Activated gamma-delta T cell treated with anti-CD3 and anti-CD28 coated beads, Interleukin-2, amount 50 U/mL, for 16 hours (primary cell): Measurements from ENCODE around the gene POLN.

Source experiments
- DNase-seq: peaks from one replicate; pipeline ENCODE4 v3.0.0-alpha.2; 2020; ENCODE audit warnings: low read depth

The POLN gene

GRCh38 chr4:2241410-2242353 lies at the start of gene POLN, which contains the start of gene HAUS3:
Gene POLN, minus strand, starts transcription at chr4:2242121. Its CDS starts 12,890 bp downstream, at chr4:2229231.
Gene HAUS3, minus strand, starts transcription at chr4:2242121. Its CDS starts 1,175 bp downstream, at chr4:2240946.
- peak; percentile 98 for DNase-seq

GRCh38 chr4:2290974-2291704 lies 49.2 kb upstream of the POLN start:
- DNase-seq, result peak; percentile 67

GRCh38 chr4:2290488-2290887 lies 48.6 kb upstream of the POLN start:
- DNase-seq, result no peak

GRCh38 chr4:2289955-2290333 lies 48.0 kb upstream of the POLN start:
- DNase-seq, result no peak

GRCh38 chr4:2289311-2289954 lies 47.5 kb upstream of the POLN start:
- DNase-seq, result no peak

- no peak for DNase-seq
Observed at GRCh38 chr4:2288051-2288541, 46.2 kb upstream of the POLN start.

GRCh38 chr4:2287594-2287915 lies 45.6 kb upstream of the POLN start:
- DNase-seq, result no peak

- DNase-seq, result no peak
Observed at GRCh38 chr4:2286904-2287593, 45.1 kb upstream of the POLN start.

GRCh38 chr4:2285613-2286381 lies 43.9 kb upstream of the POLN start:
- no peak for DNase-seq

- DNase-seq, result no peak
Observed at GRCh38 chr4:2284934-2285612, 43.2 kb upstream of the POLN start.

GRCh38 chr4:2284161-2284933 lies 42.4 kb upstream of the POLN start:
- no peak for DNase-seq

- DNase-seq, result no peak
Observed at GRCh38 chr4:2283199-2283711, 41.3 kb upstream of the POLN start.

GRCh38 chr4:2281575-2282343 lies 39.8 kb upstream of the POLN start:
- DNase-seq, result peak; percentile 71

- no peak for DNase-seq
Observed at GRCh38 chr4:2280531-2281300, 38.8 kb upstream of the POLN start.

GRCh38 chr4:2277956-2278355 lies 36.0 kb upstream of the POLN start:
- DNase-seq, result no peak

GRCh38 chr4:2276581-2277325 lies 34.8 kb upstream of the POLN start:
- DNase-seq, result no peak
